Karpas-422 (cell line): Measurements from ENCODE around the gene SEL1L2. TPM values are rescaled to one million over a fixed set of nuclear protein-coding genes. Genes with fewer than 3 reads are reported as not detected.

Experiments used
- DNase-seq: peaks from one replicate; pipeline ENCODE4 v3.0.0-alpha.2; 2015
- H2AFZ ChIP-seq: fragments of 200-600 bp; sonication (generic); 2 replicates; pipeline ENCODE4 v1.6.1; 2014; ENCODE audit warnings: antibody characterized with exemption, low read length, mixed read lengths
- H3K27ac ChIP-seq: fragments of 200-600 bp; sonication (generic); 2 replicates; pipeline ENCODE4 v1.5.1; 2014; ENCODE audit warnings: mild to moderate bottlenecking, low read length, moderate library complexity
- H3K27me3 ChIP-seq: fragments of 200-600 bp; sonication (generic); 2 replicates; pipeline ENCODE4 v1.6.1; 2014; ENCODE audit warnings: low read length, mixed read lengths
- H3K36me3 ChIP-seq: fragments of 200-600 bp; sonication (generic); 2 replicates; pipeline ENCODE4 v1.6.1; 2014; ENCODE audit warnings: low read length, mixed read lengths; ENCODE audit not compliant: insufficient read depth
- H3K4me1 ChIP-seq: fragments of 200-600 bp; sonication (generic); 2 replicates; pipeline ENCODE4 v1.6.1; 2014; ENCODE audit warnings: mild to moderate bottlenecking, low read length, mixed read lengths
- H3K4me2 ChIP-seq: fragments of 200-600 bp; sonication (generic); 2 replicates; pipeline ENCODE4 v1.6.1; 2014; ENCODE audit warnings: low read length, low read depth, mild to moderate bottlenecking; ENCODE audit not compliant: poor library complexity, severe bottlenecking
- H3K4me3 ChIP-seq: fragments of 200-600 bp; sonication (generic); 2 replicates; pipeline ENCODE4 v1.5.1; 2014; ENCODE audit warnings: mild to moderate bottlenecking, antibody characterized with exemption, low read length, mixed read lengths
- H3K79me2 ChIP-seq: fragments of 200-600 bp; sonication (generic); 2 replicates; pipeline ENCODE4 v1.6.1; 2014; ENCODE audit warnings: mild to moderate bottlenecking, low read length, mixed read lengths
- H3K9ac ChIP-seq: fragments of 200-600 bp; sonication (generic); 2 replicates; pipeline ENCODE4 v1.6.0; 2014; ENCODE audit warnings: low read length
- H3K9me2 ChIP-seq: fragments of 200-600 bp; sonication (generic), shearing (Covaris generic); replicated peaks from 2 replicates; pipeline ENCODE4 v1.6.0; 2014; ENCODE audit warnings: mild to moderate bottlenecking, low read length, moderate library complexity; ENCODE audit not compliant: insufficient read depth
- H3K9me3 ChIP-seq: fragments of 300-700, 200-600 bp; sonication (generic); 2 replicates; pipeline ENCODE4 v1.6.1; 2014; ENCODE audit warnings: low read length, mixed read lengths
- H4K20me1 ChIP-seq: fragments of 200-600 bp; sonication (generic); 2 replicates; pipeline ENCODE4 v1.6.1; 2014; ENCODE audit warnings: mild to moderate bottlenecking, antibody characterized with exemption, low read length, low read depth; ENCODE audit not compliant: insufficient read depth
- total RNA-seq: library from RNA; depleted of rRNA; stranded (reverse); fragments of >200 nt; shearing (Covaris generic); gene quantifications from 2 replicates; pipeline ENCODE4 v1.2.3, GENCODE V29; 2014; ENCODE audit warnings: low replicate concordance

Gene SEL1L2
- total RNA-seq, 1 experiment from 2014 or later, result not detected

DNA sequence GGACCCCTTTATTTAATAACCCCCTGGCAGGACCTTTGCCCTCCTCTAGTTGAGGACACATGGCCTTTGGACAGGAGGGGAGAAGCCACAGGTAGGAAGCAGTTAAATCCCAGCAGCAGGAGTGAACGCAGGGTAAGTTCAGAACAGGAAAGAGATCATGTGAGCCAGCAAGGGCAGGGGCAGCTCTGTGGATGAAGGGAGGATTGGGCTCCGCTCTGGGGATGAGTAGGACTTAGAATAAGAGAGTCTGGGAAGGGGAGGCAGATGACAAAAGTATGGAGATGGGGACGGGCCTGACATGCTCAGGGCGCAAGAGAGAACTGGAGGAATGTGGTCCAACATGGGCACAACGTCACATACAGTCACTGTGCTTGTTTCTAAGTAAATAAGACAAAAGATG lies 116.6 kb downstream of the SEL1L2 start:
- DNase-seq, result no peak
- Histone ChIP-seq H3K9me3 (no peaks in the 10 kb centered on the region), H3K4me1 (no peaks in the 10 kb centered on the region), H3K36me3 (no peaks in the 10 kb centered on the region), H3K79me2 (no peaks in the 10 kb centered on the region), H2AFZ (no peak overlapping the region), H4K20me1 (no peaks in the 10 kb centered on the region), H3K9ac (no peak overlapping the region), H3K27me3 (no peaks in the 10 kb centered on the region), H3K9me2 (no peaks in the 10 kb centered on the region), H3K4me3 (no peak overlapping the region), H3K4me2 (no peak overlapping the region), H3K27ac (no peak overlapping the region)

DNA sequence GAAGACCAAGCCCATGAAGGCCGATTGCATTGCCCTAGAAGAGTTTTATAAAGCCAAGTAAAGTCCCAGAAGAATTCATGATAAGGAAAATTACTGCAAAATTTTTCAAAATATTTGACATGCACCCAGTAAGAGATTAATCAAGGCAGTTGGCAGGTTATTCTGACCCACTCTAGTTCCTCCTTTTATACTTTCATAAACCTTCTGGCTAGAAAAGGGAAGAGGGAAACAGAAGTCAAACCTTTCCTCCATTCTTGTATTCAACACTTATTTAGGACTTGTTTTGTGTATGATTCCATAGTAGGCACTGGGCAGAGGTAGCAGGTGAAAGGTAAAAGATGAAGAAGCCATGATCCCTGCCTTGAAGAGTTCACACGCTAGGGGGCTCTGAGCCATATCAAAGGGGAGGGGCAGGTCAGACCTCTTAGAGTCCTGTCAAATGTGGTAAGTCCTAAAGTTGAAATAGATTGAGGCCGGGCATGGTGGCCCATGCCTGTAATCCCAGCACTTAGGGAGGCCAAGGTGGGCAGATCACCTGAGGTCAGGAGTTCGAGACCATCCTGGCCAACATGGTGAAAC lies 120.2 kb downstream of the SEL1L2 start:
- Histone ChIP-seq H3K9me3 (no peaks in the 10 kb centered on the region), H3K79me2 (no peaks in the 10 kb centered on the region), H3K4me1 (no peaks in the 10 kb centered on the region), H3K4me2 (no peak overlapping the region), H3K4me3 (no peak overlapping the region), H2AFZ (no peak overlapping the region), H3K36me3 (no peaks in the 10 kb centered on the region), H3K27me3 (no peaks in the 10 kb centered on the region), H3K9me2 (no peaks in the 10 kb centered on the region), H3K9ac (no peak overlapping the region), H4K20me1 (no peaks in the 10 kb centered on the region), H3K27ac (no peak overlapping the region)
- no peak for DNase-seq

DNA sequence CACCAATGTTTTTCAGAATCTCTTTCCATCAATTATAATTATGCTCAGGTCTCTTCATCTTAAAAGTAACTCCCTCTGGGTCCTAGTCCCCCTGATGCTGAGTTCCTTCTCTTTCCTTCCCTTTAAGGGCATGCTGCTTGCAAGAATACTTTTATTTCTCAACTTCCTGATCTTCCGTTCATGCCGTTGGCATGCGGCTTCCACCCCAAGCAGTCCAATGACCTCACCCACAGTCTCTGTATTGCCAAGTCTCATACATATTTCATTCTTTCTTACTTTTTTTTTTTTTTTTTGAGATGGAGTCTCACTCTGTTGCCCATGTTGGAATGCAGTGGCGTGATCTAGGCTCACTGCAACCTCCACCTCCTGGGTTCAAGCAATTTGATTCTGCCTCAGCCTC lies 122.1 kb downstream of the SEL1L2 start:
- Histone ChIP-seq H2AFZ (no peak overlapping the region), H3K4me2 (no peak overlapping the region), H4K20me1 (no peaks in the 10 kb centered on the region), H3K27ac (no peak overlapping the region), H3K4me3 (no peak overlapping the region), H3K9me2 (no peaks in the 10 kb centered on the region), H3K9ac (no peak overlapping the region), H3K27me3 (no peaks in the 10 kb centered on the region), H3K79me2 (no peaks in the 10 kb centered on the region), H3K9me3 (no peaks in the 10 kb centered on the region), H3K4me1 (no peaks in the 10 kb centered on the region), H3K36me3 (no peaks in the 10 kb centered on the region)
- DNase-seq, result no peak

DNA sequence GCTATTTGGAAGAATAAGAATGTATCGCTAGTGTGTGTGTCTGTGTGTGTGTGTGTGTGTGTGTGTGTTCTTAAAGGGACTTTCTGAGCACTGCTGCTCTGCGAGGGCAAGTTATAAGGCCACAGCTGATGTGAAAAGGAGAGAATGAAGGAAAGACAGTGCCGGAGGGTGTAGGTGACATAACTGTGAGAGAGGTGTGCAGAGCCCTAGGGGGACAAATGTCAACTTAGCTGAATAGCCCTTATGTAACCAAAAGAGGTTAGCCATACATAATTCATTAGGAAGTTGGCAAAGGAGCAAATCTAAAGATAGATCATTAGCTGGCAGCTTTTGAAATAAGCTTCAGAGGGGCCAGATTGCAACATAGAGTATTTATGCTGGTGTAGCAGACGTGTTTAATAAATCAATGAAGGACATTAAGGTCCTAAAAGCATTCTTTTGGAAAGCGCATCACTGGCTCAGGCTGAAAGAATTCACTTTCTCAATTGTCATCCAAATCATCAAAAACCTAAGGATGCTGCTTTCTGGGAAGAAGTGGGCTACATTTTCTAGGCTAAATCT lies 124.5 kb downstream of the SEL1L2 start:
- no peaks in the 10 kb centered on the region for H3K9me2 ChIP-seq
- H3K79me2 ChIP-seq, result no peaks in the 10 kb centered on the region
- no peaks in the 10 kb centered on the region for H3K4me1 ChIP-seq
- no peaks in the 10 kb centered on the region for H3K9me3 ChIP-seq
- H4K20me1 ChIP-seq, result no peaks in the 10 kb centered on the region
- no peak overlapping the region for H3K4me3 ChIP-seq
- no peaks in the 10 kb centered on the region for H3K27me3 ChIP-seq
- no peak overlapping the region for H2AFZ ChIP-seq
- DNase-seq, result no peak
- no peak overlapping the region for H3K9ac ChIP-seq
- H3K27ac ChIP-seq, result no peak overlapping the region
- no peaks in the 10 kb centered on the region for H3K36me3 ChIP-seq
- no peak overlapping the region for H3K4me2 ChIP-seq

DNA sequence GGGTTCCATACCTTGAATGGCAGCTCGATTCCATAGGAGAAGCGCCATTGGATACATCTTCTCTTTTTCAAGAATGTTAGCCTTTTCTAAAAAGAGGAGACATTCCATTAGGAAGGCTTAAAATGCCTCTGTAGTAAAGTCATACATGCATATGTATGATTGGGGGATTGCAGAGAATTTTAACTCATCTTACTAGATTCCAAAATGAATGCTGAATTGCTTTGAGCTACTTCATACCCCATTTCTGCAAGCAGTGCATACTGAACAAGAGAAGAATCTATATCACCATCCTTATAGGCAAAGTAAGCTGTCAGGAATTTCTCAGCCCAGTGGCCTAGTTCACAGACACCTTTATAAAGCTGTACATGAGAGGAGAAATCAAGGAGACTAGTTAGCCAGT lies 125.3 kb downstream of the SEL1L2 start:
- Histone ChIP-seq H3K9me3 (no peaks in the 10 kb centered on the region), H3K4me2 (no peak overlapping the region), H3K27ac (no peak overlapping the region), H2AFZ (no peak overlapping the region), H3K4me3 (no peak overlapping the region), H3K9me2 (no peaks in the 10 kb centered on the region), H3K79me2 (no peaks in the 10 kb centered on the region), H3K9ac (no peak overlapping the region), H3K27me3 (no peaks in the 10 kb centered on the region), H3K4me1 (no peaks in the 10 kb centered on the region), H3K36me3 (no peaks in the 10 kb centered on the region), H4K20me1 (no peaks in the 10 kb centered on the region)
- no peak for DNase-seq

DNA sequence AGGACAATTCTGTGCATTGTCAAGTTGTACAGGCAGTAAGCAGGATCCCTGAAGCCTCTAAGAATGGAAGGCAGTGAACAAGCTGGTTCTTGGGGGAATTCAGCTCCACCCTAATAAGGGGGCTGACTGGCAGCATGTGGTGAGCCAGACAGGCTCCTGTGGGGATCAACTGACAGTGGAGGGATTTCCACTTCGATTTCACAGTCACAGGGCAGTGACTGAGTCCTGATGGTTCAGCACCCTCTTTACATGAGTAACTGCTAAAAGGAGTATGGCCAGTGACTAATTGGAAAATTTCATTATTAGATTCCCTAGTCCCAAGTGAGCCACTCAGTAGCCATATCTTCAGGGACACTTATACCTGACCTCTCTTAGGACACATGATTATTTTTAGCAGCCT lies 127.2 kb downstream of the SEL1L2 start:
- Histone ChIP-seq H3K27me3 (no peaks in the 10 kb centered on the region), H3K4me2 (no peak overlapping the region), H3K4me3 (no peak overlapping the region), H4K20me1 (no peaks in the 10 kb centered on the region), H2AFZ (no peak overlapping the region), H3K27ac (no peak overlapping the region), H3K9me2 (no peaks in the 10 kb centered on the region), H3K79me2 (no peaks in the 10 kb centered on the region), H3K9ac (no peak overlapping the region), H3K4me1 (no peaks in the 10 kb centered on the region), H3K9me3 (no peaks in the 10 kb centered on the region), H3K36me3 (no peaks in the 10 kb centered on the region)
- no peak for DNase-seq

DNA sequence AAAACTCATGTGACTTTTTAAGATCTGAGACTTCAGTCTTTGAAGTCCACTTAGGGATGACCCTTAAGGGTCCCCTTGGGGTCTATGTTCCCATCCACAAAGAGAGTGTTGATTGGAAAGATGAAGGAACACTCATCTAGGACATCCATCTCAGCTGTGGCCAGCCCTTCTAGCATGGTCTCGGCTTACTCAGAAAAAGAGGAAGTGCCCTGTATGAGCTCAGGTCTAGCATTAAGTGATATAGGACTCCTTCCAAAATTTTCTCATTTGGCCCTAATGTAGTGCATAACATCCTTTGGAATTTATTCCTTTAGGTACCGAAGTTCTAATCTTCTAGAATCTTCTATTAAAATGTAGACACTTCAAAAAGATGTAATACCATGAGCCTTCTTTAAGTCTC lies 128.2 kb downstream of the SEL1L2 start:
- H3K4me2 ChIP-seq, result no peak overlapping the region
- H3K9me2 ChIP-seq, result no peaks in the 10 kb centered on the region
- no peaks in the 10 kb centered on the region for H3K9me3 ChIP-seq
- H2AFZ ChIP-seq, result no peak overlapping the region
- DNase-seq, result peak; percentile 66
- no peaks in the 10 kb centered on the region for H3K79me2 ChIP-seq
- no peak overlapping the region for H3K27ac ChIP-seq
- H3K4me1 ChIP-seq, result no peaks in the 10 kb centered on the region
- H3K27me3 ChIP-seq, result no peaks in the 10 kb centered on the region
- H3K4me3 ChIP-seq, result no peak overlapping the region
- no peaks in the 10 kb centered on the region for H4K20me1 ChIP-seq
- H3K36me3 ChIP-seq, result no peaks in the 10 kb centered on the region
- no peak overlapping the region for H3K9ac ChIP-seq

DNA sequence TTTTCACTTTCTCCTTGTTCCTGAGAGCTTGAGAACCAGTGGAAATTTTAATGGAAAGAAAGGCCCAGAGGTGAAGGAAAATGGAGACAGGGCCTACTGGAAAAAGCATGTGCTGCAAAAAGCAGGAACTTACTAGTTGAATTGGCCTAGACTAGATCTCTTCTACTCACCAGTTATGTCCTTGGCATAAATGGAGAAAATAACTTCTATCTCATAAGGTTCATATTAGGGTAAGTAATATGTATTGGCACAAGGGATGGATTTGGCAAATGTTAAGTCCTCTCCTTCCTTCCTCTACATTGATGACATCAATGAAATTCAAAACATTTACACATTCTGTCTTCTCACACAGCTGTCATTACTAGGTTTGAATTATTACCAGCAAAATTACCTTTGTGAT lies 131.5 kb downstream of the SEL1L2 start:
- Histone ChIP-seq H3K79me2 (no peaks in the 10 kb centered on the region), H4K20me1 (no peaks in the 10 kb centered on the region), H2AFZ (no peak overlapping the region), H3K27ac (no peak overlapping the region), H3K27me3 (no peaks in the 10 kb centered on the region), H3K9me2 (no peaks in the 10 kb centered on the region), H3K4me3 (no peak overlapping the region), H3K36me3 (no peaks in the 10 kb centered on the region), H3K4me2 (no peak overlapping the region), H3K9ac (no peak overlapping the region), H3K4me1 (peaks cover 3% of the 10 kb centered on the region), H3K9me3 (no peaks in the 10 kb centered on the region)
- DNase-seq, result no peak
